ENCODE data around the gene GATA1.

GATA1 gene

DNA sequence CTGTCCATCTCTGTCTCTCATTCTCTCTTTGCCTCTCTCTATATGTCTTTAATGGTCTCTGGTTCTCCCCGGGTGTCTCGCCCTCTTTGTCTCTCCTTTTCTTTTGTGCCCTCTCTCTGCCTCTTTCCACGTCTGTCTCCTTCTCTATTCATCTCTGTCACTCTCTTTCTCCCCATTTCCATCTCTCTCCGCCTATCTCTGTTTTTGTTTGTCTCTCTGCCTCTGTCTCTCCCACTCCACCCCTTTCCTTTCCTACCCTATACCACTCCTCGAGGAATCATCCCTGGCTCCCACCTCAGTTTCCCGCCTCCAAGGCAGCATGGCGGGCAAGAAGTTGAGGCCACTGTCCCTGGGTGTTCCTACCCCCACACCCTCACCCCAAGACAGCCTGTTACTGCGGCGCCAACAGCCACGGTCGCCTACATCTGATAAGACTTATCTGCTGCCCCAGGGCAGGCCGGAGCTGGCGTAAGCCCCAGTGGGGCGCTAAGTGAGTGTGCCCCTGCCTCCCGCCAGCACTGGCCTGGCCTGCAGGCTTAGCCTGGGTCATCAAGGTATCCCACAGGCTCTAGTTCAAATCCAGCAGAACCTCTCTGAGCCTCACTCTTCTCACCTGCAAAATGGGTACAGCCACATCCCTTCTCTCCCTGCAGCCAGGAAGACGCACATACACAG, 713 bp upstream of the GATA1 start:
- no peak for DNase-seq (ENCODE audit: low read depth)

GRCh38 chrX:48786825-48787504, 575 bp downstream of the GATA1 start:
- no peak for DNase-seq (ENCODE audit: low read depth)

- DNase-seq (ENCODE audit: low read depth), result no peak
These were observed 1.4 kb downstream of the GATA1 start for GRCh38 chrX:48787505-48788443.

DNA sequence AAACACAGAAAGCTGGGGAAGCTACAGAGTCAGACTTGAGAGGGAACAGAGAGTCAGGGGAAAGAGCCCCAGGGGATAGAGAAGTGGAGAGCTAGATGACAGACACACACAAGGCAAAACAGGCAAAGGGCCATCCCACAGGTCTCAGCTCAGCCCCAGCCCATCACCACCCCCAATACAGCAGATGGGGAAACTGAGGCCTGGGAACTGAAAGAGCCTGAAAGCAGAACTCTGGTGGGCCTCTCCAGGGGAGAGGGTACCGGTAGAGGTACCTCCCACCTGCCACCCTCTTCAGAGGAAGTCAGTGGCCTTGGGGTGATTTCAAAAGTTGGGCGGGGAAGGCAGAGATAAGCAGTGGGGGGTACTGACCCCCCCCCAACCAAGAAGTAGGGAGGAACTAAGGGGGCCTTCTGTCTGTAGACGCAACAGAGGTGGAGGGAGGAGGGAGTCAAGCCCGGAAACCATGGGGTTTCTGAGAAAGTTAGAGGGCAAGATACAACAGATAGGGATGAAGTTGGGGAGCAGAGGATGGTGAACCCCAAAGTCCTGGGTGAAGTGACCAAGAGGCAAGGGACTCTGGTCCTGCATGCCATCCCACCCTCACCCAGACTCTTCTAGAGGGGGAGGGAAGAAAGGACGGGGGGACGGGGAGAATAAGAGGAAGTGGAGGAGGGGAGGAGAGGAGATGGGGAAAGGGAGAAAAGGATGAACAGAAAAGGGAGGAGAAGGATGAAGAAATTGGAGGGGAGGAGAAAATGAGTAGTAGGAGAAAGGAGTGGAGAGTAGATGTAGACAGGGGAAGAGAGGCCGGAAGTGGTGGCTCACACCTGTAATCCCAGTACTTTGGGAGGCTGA, 3.2 kb downstream of the GATA1 start:
- no peak for DNase-seq (ENCODE audit: low read depth)

GRCh38 chrX:48790477-48790876, 4.1 kb downstream of the GATA1 start:
- no peak for DNase-seq (ENCODE audit: low read depth)

GRCh38 chrX:48791063-48791820, 4.9 kb downstream of the GATA1 start:
- DNase-seq (ENCODE audit: low read depth), result no peak

DNA sequence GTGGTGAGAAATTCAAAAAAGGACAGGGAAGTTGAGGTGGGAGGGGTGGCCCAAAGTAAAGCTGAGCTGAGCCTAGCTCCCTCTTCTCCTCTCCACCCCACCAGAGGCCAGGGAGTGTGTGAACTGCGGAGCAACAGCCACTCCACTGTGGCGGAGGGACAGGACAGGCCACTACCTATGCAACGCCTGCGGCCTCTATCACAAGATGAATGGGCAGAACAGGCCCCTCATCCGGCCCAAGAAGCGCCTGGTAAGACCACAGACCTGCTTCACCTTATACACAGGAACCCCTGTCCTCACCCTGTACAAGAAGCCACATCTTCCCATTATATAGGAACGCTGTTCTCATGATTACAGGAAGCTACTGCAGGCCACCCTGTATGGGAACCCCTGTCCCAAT, 5.8 kb downstream of the GATA1 start:
- no peak for DNase-seq (ENCODE audit: low read depth)

- no peak for DNase-seq (ENCODE audit: low read depth)
These were observed 7.5 kb downstream of the GATA1 start for GRCh38 chrX:48793935-48794334.

- no peak for DNase-seq (ENCODE audit: low read depth)
These were observed 8.0 kb downstream of the GATA1 start for GRCh38 chrX:48794340-48794910.

DNA sequence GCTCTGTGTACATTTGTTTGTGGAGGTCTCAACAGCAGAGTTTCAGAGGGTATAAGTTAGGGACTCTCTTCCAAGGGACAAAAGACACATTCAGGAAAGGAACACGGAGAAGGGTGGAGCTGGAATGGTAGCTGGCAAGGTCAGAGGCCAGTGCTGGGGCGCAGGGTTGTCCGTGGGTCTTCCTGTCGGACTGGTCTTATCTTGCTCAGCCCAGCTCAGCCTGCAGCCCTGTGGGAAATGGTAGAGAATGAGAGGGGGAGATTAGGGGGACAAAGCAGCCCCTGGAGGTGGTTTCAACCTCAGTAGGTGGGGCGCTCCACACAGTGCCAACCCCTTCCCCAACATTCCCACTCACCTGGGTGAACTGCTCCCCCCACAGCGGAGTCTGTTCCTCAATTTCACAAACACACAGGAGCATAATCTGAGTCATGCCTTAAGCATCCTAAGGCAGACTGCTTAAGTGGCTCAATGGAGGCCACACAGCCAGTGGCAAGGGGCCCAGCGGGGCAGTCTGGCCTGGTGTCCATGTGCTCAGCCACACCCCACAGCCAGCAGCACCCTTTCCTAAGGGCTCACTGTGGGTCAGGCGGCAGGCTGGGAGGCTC, 8.6 kb downstream of the GATA1 start:
- no peak for DNase-seq (ENCODE audit: low read depth)

DNA sequence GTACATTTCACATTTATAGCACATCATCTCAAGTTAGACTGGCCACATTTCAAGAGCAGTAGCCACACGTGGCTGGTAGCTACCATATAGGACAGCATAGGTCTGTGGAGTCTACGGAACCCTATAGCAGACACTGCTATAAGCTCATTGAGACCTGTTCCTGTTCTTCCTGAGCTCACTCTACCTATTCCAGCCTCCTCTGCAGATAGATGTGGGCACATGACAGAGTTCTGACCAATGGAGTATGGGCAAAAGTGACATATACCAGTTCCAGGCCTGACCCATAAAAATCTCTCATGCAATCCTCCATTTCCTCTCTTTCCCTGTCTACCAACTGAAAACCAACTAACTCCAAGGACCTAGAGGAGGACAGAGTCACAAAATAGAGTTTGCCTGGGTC, 11.9 kb downstream of the GATA1 start:
- DNase-seq (ENCODE audit: low read depth), result no peak

DNA sequence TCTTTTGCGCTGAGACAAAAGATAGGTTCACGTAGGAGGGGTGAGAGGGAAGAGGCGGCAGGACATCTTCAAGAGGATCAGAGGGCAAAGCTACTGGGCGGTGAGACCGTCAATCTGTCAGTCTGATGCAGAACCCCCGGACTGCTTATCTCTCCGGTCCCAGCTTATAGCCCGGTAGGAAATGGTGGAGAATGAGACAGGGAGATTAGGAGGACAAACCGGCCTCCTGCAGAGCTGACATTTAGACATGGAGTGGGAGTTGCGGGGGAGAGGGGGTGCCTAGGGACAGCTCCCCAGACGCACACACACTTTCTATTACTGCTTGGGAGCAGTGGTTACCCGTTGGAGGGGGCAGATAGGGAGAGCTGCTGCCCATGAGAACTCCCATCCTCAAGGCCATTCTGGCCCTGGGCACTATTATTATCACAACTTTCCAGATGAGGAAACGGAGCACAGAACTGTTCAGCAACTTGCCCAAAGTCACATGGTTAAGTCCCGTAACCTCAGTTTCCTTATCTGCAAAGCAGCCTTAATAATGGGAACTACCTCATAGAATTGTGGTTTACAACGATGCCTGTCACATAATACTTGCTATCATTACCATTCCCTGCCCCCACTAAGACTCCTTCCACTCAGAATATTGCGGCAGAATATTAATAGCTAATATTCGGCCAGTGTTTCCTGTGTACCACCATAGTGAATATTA, 14.3 kb downstream of the GATA1 start:
- DNase-seq (ENCODE audit: low read depth), result no peak

DNA sequence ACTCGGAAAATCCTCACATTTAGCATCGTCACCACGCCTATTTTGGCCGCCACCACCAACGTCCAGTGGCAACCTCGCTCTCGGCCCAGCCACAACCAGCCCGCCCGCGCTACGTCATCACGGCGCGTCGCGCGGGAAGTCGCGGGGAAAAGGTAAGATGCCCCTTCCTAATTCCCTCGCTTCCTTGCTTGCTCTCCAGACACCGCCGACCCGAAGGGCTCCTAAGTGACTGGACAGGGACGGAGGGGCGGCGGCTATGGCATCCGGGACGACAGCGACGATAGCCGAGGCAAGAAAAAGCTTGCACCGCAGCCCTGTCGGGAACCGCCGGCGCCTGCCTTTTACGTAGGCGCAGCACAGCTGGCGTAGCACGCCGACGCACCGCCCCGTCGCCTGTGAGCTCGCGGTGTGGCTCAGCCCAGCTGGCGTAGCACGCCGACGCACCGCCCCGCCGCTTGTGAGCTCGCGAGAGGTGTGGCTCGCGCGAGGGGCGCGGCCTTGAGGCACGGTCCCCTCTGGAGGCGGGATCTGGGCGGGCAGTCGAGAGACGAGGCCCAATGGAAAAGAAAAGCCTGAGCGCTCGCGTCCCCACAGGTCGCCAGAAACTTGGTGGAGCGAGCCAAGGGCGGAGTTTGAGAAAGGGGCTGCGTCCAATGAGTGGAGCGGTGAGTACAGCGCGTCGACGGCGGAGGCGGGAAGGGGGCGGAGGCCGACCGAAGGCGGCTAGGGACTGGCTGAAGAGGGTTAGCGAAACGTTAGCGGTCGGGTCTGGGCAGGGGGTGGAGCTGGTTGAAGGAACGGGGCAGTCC, 15.1 kb downstream of the GATA1 start, which contains the start of gene HDAC6:
HDAC6 (plus strand) TSS at position 788 of the 809 bp plus-strand sequence. CDS start 626 bp downstream, outside the sequence.
- DNase-seq (ENCODE audit: low read depth), result peak; percentile 81

DNA sequence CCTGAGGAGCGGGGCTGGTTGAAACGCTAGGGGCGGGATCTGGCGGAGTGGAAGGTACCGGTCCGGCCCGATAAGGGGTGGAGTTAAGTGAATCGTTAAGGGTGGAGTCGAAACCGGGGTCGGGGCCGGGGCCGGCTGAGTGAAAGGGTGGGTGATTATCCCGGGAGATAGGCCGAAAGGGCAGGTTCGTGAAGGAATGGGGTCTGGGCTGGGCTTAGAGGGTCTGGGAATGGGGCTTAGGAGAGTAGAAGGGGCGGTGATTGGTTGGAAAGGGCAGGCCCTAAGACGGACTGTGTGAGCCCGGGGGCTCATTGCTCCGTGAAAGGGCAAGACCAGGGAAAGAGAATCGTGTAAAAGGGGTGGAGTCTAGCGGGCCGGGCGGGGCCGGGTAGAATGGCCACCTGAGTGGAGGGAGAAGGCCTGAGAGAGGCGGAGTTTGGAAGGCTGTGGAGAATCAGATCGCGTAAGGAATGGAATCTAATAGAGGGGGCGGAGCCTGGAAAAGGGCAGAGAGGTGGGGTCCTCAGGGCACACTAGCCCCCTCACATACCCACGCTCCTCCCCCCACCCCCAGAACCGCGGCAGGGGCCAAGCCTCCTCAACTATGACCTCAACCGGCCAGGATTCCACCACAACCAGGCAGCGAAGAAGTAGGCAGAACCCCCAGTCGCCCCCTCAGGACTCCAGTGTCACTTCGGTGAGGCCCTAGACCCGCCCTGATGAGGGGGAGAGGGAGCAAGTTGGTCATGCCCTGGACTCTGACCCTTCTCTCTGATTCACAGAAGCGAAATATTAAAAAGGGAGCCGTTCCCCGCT, 15.9 kb downstream of the GATA1 start:
- DNase-seq (ENCODE audit: low read depth), result peak; percentile 24

GRCh38 chrX:48802905-48803200, 16.5 kb downstream of the GATA1 start:
- no peak for DNase-seq (ENCODE audit: low read depth)

GRCh38 chrX:48806081-48806480, 19.7 kb downstream of the GATA1 start:
- DNase-seq (ENCODE audit: low read depth), result no peak

- DNase-seq (ENCODE audit: low read depth), result no peak
These were observed 27.3 kb downstream of the GATA1 start for GRCh38 chrX:48813644-48814043.

GRCh38 chrX:48814722-48815121, 28.3 kb downstream of the GATA1 start:
- no peak for DNase-seq (ENCODE audit: low read depth)

Data from stimulated activated CD8-positive, alpha-beta memory T cell treated with anti-CD3 and anti-CD28 coated beads, Interleukin-15, amount 100 ng/mL, for 1 hour (primary cell).